Measurements from ENCODE around the gene NOS1.

DNA sequence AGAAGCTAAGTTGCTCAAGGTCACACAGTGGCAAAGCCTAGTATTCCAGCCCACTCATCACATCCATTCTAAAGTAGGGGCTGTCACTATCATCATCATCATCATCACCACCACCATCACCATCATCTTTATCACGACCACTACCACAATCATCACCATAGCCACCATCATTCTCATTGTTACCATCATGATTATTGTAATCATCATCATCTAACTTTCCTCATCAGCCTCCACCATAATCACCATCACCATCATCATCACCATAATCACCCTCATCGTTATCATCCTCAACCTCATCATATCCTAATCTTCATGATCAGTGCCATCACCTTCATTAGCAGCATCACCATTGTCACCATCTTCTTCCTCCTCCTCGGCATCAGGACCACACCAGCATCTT, 48.7 kb downstream of the NOS1 start:
- TF ChIP-seq, protein P1, sequence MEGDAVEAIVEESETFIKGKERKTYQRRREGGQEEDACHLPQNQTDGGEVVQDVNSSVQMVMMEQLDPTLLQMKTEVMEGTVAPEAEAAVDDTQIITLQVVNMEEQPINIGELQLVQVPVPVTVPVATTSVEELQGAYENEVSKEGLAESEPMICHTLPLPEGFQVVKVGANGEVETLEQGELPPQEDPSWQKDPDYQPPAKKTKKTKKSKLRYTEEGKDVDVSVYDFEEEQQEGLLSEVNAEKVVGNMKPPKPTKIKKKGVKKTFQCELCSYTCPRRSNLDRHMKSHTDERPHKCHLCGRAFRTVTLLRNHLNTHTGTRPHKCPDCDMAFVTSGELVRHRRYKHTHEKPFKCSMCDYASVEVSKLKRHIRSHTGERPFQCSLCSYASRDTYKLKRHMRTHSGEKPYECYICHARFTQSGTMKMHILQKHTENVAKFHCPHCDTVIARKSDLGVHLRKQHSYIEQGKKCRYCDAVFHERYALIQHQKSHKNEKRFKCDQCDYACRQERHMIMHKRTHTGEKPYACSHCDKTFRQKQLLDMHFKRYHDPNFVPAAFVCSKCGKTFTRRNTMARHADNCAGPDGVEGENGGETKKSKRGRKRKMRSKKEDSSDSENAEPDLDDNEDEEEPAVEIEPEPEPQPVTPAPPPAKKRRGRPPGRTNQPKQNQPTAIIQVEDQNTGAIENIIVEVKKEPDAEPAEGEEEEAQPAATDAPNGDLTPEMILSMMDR (IDR thresholded peaks at IDR 0.05) = no peak
- TF ChIP-seq ZFX (IDR thresholded peaks at IDR 0.05; ENCODE audit: borderline replicate concordance) = no peak

Measured in 22Rv1 (cell line).